Astrocyte of the spinal cord (primary cell): ENCODE results near the gene TSFM.
A peak's percentile ranks its signal among the peaks of the same experiment; 100 is the strongest.

Experiments
- DNase-seq: peaks from one replicate; pipeline ENCODE4 v3.0.0; 2011; ENCODE audit warnings: low read depth, low spot score
- H3K4me3 ChIP-seq: 2 replicates; pipeline ENCODE4 v1.5.1; 2011; ENCODE audit warnings: low read depth, mild to moderate bottlenecking, low read length, moderate library complexity
- in situ Hi-C: cut with HindIII; loops from 2 replicates; pipeline ENCODE4 v1.10.0; 2017; ENCODE audit warnings: low sequenced_read_pairs
- TF ChIP-seq, protein P1 (sequence below): IDR thresholded peaks from 2 replicates; pipeline ENCODE4 v1.5.1; 2012; ENCODE audit warnings: low read depth, mild to moderate bottlenecking, low read length, inconsistent platforms

TSFM gene

GRCh38 chr12:57795354-57795753, 12.8 kb downstream of the TSFM start:
- TF ChIP-seq, protein P1, sequence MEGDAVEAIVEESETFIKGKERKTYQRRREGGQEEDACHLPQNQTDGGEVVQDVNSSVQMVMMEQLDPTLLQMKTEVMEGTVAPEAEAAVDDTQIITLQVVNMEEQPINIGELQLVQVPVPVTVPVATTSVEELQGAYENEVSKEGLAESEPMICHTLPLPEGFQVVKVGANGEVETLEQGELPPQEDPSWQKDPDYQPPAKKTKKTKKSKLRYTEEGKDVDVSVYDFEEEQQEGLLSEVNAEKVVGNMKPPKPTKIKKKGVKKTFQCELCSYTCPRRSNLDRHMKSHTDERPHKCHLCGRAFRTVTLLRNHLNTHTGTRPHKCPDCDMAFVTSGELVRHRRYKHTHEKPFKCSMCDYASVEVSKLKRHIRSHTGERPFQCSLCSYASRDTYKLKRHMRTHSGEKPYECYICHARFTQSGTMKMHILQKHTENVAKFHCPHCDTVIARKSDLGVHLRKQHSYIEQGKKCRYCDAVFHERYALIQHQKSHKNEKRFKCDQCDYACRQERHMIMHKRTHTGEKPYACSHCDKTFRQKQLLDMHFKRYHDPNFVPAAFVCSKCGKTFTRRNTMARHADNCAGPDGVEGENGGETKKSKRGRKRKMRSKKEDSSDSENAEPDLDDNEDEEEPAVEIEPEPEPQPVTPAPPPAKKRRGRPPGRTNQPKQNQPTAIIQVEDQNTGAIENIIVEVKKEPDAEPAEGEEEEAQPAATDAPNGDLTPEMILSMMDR: no peak
- no peak for DNase-seq
- in situ Hi-C loops: no loop called here
- H3K4me3 ChIP-seq: no peak overlapping the region

DNA sequence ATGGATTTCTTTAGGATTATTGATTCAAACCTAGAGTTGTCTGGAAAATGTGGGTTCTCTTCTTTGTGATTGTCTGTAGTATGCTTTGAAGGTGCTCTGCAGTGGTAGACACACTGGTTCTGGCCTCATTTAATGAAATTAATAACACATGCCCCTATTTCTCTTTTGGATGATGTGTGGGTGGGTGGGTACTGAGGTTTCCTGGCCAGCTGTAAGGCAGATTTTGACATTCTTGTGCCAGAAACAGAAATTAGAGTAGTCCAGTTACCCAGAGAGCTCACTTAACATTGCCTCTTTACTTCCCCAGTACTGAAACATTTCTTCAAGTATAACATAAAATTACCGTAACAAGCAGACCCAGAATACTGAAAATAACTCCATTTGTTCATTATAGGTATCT, 14.4 kb downstream of the TSFM start:
- TF ChIP-seq, protein P1: no peak
- no peak overlapping the region for H3K4me3 ChIP-seq
- in situ Hi-C loops: no loop called here
- no peak for DNase-seq

DNA sequence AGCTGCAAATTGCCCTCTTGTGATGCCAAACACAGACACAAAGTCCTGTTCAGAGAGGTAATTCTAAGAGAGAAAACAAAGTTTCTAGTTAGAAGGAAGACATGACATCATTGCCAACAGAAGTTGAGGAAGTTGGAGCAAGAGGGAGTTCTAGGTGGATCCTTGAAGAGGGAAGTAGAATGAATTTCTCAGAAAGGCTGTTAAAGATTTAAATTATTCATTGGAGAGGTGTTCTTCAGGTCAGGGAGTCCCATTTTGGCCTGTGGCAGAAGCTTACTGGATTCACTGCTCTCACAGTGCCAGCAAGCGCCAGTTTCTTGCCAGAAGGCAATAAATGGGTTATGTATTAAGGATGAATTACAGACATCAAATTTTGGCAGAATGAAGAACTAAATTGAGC, 15.3 kb downstream of the TSFM start:
- in situ Hi-C loops: no loop called here
- TF ChIP-seq, protein P1: no peak
- no peak overlapping the region for H3K4me3 ChIP-seq
- no peak for DNase-seq

DNA sequence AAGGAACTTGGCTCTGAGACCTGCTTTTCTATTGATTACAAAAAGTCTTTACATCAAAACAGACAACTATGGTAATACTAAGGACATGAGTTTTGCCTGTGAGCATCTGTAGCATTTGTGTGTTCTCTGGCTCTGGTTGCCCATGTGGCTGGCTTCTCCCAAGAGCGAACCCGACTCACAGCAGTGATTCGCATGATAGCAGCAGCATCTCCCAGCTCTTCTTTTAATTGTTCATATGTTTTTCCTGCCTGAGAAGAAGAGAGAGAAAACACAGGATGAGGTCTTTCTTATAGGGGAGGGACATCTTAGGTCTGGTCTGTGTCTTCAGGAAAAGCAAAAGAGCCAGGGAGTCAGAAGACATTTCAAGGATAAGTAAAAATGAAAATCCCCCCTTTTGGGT, 18.4 kb downstream of the TSFM start:
- TF ChIP-seq, protein P1: no peak
- in situ Hi-C loops: no loop called here
- no peak for DNase-seq
- no peak overlapping the region for H3K4me3 ChIP-seq

- TF ChIP-seq, protein P1: no peak
- DNase-seq: no peak
- H3K4me3 ChIP-seq: no peak overlapping the region
- in situ Hi-C loops: no loop called here
These were observed 20.0 kb downstream of the TSFM start for GRCh38 chr12:57802607-57803006.

DNA sequence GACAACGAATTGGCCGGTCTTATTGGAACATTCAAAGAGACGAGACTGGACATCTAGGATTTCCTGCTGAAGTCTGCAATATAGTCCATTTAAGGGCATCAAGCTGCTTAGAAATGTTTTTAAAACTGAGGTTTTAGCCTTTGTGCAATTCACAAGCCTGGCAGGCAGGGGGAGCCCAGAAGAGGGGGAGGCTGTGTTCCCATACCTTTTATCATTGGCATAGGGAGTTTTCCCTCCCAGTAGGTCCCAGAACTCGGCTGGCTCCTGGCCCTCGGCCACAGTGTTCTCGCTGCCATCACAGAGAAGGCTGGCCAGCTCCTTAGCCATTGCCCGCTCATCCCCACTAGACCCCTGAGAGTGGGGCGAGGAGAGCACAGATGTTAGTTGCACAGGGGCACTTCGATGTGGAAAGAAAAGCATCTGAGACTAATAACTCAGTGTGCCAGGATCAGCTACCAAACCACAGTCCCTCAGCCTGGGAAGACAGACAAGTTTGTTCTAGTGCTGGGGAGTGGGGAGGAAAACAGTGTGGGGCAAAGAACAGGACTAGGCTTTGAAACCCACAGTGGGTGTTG, 20.8 kb downstream of the TSFM start:
- in situ Hi-C loops: no loop called here
- TF ChIP-seq, protein P1: peak; percentile 93
- H3K4me3 ChIP-seq: no peak overlapping the region
- peak; percentile 62 for DNase-seq

GRCh38 chr12:57806677-57807076, 24.1 kb downstream of the TSFM start:
- TF ChIP-seq, protein P1: no peak
- no peak for DNase-seq
- H3K4me3 ChIP-seq: no peak overlapping the region
- in situ Hi-C loops: no loop called here
